Measurements from ENCODE around the gene ERMN.

ERMN gene

GRCh38 chr2:157292853-157293252, 32.8 kb downstream of the ERMN start:
- TF ChIP-seq CTCF (IDR thresholded peaks at IDR 0.05; ENCODE audit: low read length) (no peak), EZH2 (IDR thresholded peaks at IDR 0.05; ENCODE audit: borderline replicate concordance, low read length) (no peak)
- no peaks in the 10 kb centered on the region for H3K79me2 ChIP-seq (ENCODE audit: insufficient read depth, low read length)

GRCh38 chr2:157291018-157291417, 34.6 kb downstream of the ERMN start:
- no peaks in the 10 kb centered on the region for H3K9me3 ChIP-seq (ENCODE audit: low read length)
- H3K36me3 ChIP-seq (ENCODE audit: insufficient read depth, low read length): no peaks in the 10 kb centered on the region
- no peak overlapping the region for H3K9ac ChIP-seq (ENCODE audit: low read length)
- no peaks in the 10 kb centered on the region for H3K9me2 ChIP-seq (ENCODE audit: low read depth, low read length)
- no peaks in the 10 kb centered on the region for H3K79me2 ChIP-seq (ENCODE audit: insufficient read depth, low read length)
- no peak overlapping the region for H3K27ac ChIP-seq (ENCODE audit: low read depth, low read length, poor library complexity, severe bottlenecking)
- no peak overlapping the region for H3K4me3 ChIP-seq (ENCODE audit: low read depth, low read length, poor library complexity, severe bottlenecking)
- no peaks in the 10 kb centered on the region for H3K27me3 ChIP-seq (ENCODE audit: insufficient read depth, low read length)
- no peaks in the 10 kb centered on the region for H3F3A ChIP-seq (ENCODE audit: insufficient read depth, low read length)
- no peak overlapping the region for H2AFZ ChIP-seq (ENCODE audit: low read length)
- H3K4me2 ChIP-seq (ENCODE audit: low read length): no peak overlapping the region
- TF ChIP-seq EZH2 (IDR thresholded peaks at IDR 0.05; ENCODE audit: borderline replicate concordance, low read length) (no peak), CTCF (IDR thresholded peaks at IDR 0.05; ENCODE audit: low read length) (no peak)
- H3K4me1 ChIP-seq (ENCODE audit: insufficient read depth, low read length, severe bottlenecking): no peaks in the 10 kb centered on the region
- no peaks in the 10 kb centered on the region for H4K20me1 ChIP-seq (ENCODE audit: insufficient read depth, low read length)

More at GRCh38 chr2:157292853-157293252, 32.8 kb downstream of the ERMN start:
- Histone ChIP-seq H3K9ac (ENCODE audit: low read length) (no peak overlapping the region), H3K27me3 (ENCODE audit: insufficient read depth, low read length) (no peaks in the 10 kb centered on the region), H3K36me3 (ENCODE audit: insufficient read depth, low read length) (no peaks in the 10 kb centered on the region), H3K9me3 (ENCODE audit: low read length) (no peaks in the 10 kb centered on the region), H3F3A (ENCODE audit: insufficient read depth, low read length) (no peaks in the 10 kb centered on the region), H3K4me1 (ENCODE audit: insufficient read depth, low read length, severe bottlenecking) (no peaks in the 10 kb centered on the region), H3K4me3 (ENCODE audit: low read depth, low read length, poor library complexity, severe bottlenecking) (no peak overlapping the region), H3K4me2 (ENCODE audit: low read length) (no peak overlapping the region), H2AFZ (ENCODE audit: low read length) (no peak overlapping the region), H3K9me2 (ENCODE audit: low read depth, low read length) (no peaks in the 10 kb centered on the region), H3K27ac (ENCODE audit: low read depth, low read length, poor library complexity, severe bottlenecking) (no peak overlapping the region), H4K20me1 (ENCODE audit: insufficient read depth, low read length) (no peaks in the 10 kb centered on the region)

- H3K9ac ChIP-seq (ENCODE audit: low read length): no peak overlapping the region
- TF ChIP-seq CTCF (IDR thresholded peaks at IDR 0.05; ENCODE audit: low read length) (no peak), EZH2 (IDR thresholded peaks at IDR 0.05; ENCODE audit: borderline replicate concordance, low read length) (no peak)
Observed at GRCh38 chr2:157290525-157290924, 35.1 kb downstream of the ERMN start.

More at GRCh38 chr2:157290525-157290924, 35.1 kb downstream of the ERMN start:
- Histone ChIP-seq H3K9me3 (ENCODE audit: low read length) (no peaks in the 10 kb centered on the region), H2AFZ (ENCODE audit: low read length) (no peak overlapping the region), H3K9me2 (ENCODE audit: low read depth, low read length) (no peaks in the 10 kb centered on the region), H3K27ac (ENCODE audit: low read depth, low read length, poor library complexity, severe bottlenecking) (no peak overlapping the region), H3K36me3 (ENCODE audit: insufficient read depth, low read length) (no peaks in the 10 kb centered on the region), H3K27me3 (ENCODE audit: insufficient read depth, low read length) (no peaks in the 10 kb centered on the region), H3K4me3 (ENCODE audit: low read depth, low read length, poor library complexity, severe bottlenecking) (no peak overlapping the region), H3K79me2 (ENCODE audit: insufficient read depth, low read length) (no peaks in the 10 kb centered on the region), H3F3A (ENCODE audit: insufficient read depth, low read length) (no peaks in the 10 kb centered on the region), H3K4me2 (ENCODE audit: low read length) (no peak overlapping the region), H3K4me1 (ENCODE audit: insufficient read depth, low read length, severe bottlenecking) (no peaks in the 10 kb centered on the region), H4K20me1 (ENCODE audit: insufficient read depth, low read length) (no peaks in the 10 kb centered on the region)

All from OCI-LY1 (cell line).